ENCODE results near the gene TMCC3. TPM values are rescaled to one million over a fixed set of nuclear protein-coding genes. Genes with fewer than 3 reads are reported as not detected.

Gene TMCC3
- total RNA-seq, 1 donor from 2014 or later = 1.7 TPM

DNA sequence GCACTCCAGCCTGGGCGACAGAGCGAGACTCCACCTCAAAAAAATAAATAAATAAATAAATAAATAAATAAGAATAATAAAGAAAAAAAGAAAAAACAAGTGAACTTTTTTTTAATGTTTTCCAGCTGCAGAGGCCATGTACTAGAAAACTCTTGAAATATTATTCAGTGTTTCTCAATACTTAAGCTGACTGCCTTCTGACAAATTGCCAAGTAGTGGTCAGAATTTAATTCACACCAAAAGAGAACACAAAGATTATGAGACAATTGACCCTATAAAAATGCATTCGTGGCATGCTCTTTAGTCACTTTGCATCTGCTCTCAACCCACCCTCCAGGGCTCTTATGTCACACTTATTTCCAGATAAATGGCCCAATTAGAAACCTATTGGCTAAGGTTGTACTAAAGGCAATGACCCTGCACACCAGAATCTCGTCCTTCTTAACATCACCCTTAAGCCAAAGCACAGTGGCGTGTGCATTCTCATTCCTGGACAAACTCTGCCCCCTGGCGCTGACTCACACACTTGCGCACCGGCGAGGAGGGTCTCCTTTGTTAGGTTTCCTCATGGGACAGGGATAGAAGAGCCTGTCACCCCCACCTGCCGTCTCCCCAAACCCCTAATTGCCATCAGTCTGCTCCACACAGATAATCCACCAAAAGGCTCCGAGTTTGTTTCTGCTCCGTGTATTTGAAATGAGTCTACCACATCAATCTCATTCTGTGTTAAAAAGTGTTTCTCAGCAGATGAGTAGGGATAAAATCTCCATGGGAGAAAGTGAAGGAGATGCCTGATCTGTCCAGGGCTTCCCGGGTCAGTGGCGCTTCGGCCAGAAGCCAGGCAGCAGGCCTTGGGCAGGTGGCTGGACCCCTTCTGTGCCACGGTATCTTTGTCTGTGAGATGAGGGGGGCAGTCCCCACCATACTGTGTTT is 117.6 kb downstream of the TMCC3 start:
- peak; percentile 60 for DNase-seq
- intact Hi-C loops (cut with micrococcal nuclease) = loop anchor here (5.0 kb wide), 1 partner anchor 390 kb away; no protein-coding TSS in a partner anchor
- H3K36me3 ChIP-seq = no peaks in the 10 kb centered on the region

DNA sequence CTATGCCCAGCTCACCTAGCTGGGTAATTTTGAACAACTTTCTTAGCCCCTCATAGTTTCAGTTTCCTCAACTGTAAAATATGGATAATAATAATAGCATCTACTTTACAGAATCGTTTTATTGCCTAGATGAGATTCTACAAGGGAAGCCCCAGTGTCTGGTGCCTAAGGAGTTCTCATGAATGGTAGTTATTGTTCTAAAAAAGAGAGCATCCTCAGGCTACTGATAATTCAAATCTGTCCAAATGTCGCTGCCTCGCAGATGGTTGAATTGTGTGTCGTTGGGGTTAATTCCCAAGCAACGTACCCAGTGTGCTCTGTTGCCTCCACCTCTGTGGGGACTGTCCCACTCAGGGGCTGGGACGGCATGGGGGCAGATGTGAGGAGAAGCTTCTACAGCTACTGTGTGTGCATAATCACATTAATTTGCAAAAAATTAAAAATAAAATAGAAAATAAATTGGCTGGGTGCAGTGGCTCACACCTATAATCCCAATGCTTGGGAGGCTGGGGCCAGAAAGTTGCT is 119.1 kb downstream of the TMCC3 start:
- H3K4me1 ChIP-seq = no peaks in the 10 kb centered on the region
- no peak overlapping the region for H3K4me3 ChIP-seq
- intact Hi-C loops (cut with micrococcal nuclease) = loop anchor here (5.0 kb wide), 1 partner anchor 389 kb away; no protein-coding TSS in a partner anchor
- no peak overlapping the region for H3K27ac ChIP-seq (replicated peaks)
- TF ChIP-seq, protein P1, sequence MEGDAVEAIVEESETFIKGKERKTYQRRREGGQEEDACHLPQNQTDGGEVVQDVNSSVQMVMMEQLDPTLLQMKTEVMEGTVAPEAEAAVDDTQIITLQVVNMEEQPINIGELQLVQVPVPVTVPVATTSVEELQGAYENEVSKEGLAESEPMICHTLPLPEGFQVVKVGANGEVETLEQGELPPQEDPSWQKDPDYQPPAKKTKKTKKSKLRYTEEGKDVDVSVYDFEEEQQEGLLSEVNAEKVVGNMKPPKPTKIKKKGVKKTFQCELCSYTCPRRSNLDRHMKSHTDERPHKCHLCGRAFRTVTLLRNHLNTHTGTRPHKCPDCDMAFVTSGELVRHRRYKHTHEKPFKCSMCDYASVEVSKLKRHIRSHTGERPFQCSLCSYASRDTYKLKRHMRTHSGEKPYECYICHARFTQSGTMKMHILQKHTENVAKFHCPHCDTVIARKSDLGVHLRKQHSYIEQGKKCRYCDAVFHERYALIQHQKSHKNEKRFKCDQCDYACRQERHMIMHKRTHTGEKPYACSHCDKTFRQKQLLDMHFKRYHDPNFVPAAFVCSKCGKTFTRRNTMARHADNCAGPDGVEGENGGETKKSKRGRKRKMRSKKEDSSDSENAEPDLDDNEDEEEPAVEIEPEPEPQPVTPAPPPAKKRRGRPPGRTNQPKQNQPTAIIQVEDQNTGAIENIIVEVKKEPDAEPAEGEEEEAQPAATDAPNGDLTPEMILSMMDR (IDR thresholded peaks at IDR 0.05; ENCODE audit: borderline replicate concordance) = no peak
- H3K36me3 ChIP-seq = no peaks in the 10 kb centered on the region
- no peak for DNase-seq
- no peaks in the 10 kb centered on the region for H3K27me3 ChIP-seq (ENCODE audit: low read depth)
- H3K9me3 ChIP-seq (replicated peaks) = no peaks in the 10 kb centered on the region

More for the DNA sequence above, 117.6 kb downstream of the TMCC3 start:
- no peaks in the 10 kb centered on the region for H3K9me3 ChIP-seq (replicated peaks)
- H3K27ac ChIP-seq (replicated peaks) = no peak overlapping the region
- no peak overlapping the region for H3K4me3 ChIP-seq
- no peaks in the 10 kb centered on the region for H3K27me3 ChIP-seq (ENCODE audit: low read depth)
- no peaks in the 10 kb centered on the region for H3K4me1 ChIP-seq
- TF ChIP-seq, protein P1 (IDR thresholded peaks at IDR 0.05; ENCODE audit: borderline replicate concordance) = peak; percentile 86

DNA sequence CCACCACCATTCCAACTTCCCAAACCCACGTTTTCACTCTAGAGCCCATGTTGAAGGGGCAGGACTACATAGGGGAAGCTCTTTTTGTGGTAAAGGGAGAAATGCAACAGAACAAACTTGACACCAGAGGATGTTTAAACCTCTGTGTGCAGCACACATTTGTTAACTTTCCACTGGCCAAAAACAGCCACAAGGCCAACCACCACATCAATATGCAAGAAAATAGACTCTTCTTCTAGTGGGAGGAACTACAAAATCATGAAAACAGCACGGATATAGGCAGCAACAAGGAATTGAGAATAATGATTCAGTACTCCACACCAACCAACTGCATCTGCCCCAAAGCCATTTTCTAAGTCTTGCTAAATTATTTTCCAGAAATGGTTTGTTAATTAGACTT is 124.4 kb downstream of the TMCC3 start:
- no peaks in the 10 kb centered on the region for H3K27me3 ChIP-seq (ENCODE audit: low read depth)
- intact Hi-C loops (cut with micrococcal nuclease) = no loop called here
- TF ChIP-seq, protein P1 (IDR thresholded peaks at IDR 0.05; ENCODE audit: borderline replicate concordance) = no peak
- no peaks in the 10 kb centered on the region for H3K36me3 ChIP-seq
- no peak overlapping the region for H3K27ac ChIP-seq (replicated peaks)
- H3K4me1 ChIP-seq = no peaks in the 10 kb centered on the region
- no peak for DNase-seq
- H3K9me3 ChIP-seq (replicated peaks) = no peaks in the 10 kb centered on the region
- no peak overlapping the region for H3K4me3 ChIP-seq

Small RNA genes lying within 50 kb of the gene (microRNA-seq; reads per million reads assigned to microRNA genes)
- not detected for gene MIR5700

Other genes with a start within 250 kb of the TMCC3 start
- 9.8 TPM for gene CEP83, start 190.7 kb downstream of the TMCC3 start, total RNA-seq